Prostate gland (tissue), 2 donors: Measurements from ENCODE around the gene PGM1.

Experiments
- CTCF ChIP-seq, 4 experiments: fragments of 200-600 bp in 2 of 4; fragments of 450-650 bp in 2 of 4; sonication (generic) in 2 of 4; IDR thresholded peaks; 1 replicate in 3 of 4; 2 replicates in 1 of 4; pipeline ENCODE4 v1.5.1; 2016 to 2019; ENCODE audit warnings: antibody characterized with exemption in 4 of 4, mild to moderate bottlenecking in 2 of 4, moderate library complexity in 2 of 4
- POLR2A ChIP-seq: fragments of 450-650 bp; IDR thresholded peaks from one replicate; pipeline ENCODE4 v1.6.1; 2016; ENCODE audit warnings: antibody characterized with exemption, mild to moderate bottlenecking

GRCh38 chr1:63664742-63665141 is 71.5 kb downstream of the PGM1 start:
- TF ChIP-seq CTCF (IDR thresholded peaks at IDR 0.05), result no peak
- TF ChIP-seq POLR2A, result no peak
